Mucosa of rectum (tissue), 2 donors: ENCODE data around the gene OGT.
A peak's percentile ranks its signal among the peaks of the same experiment; 100 is the strongest.
"Not testable (repeated sequence)": the region's sequence is repeated elsewhere in the genome, so short reads cannot be mapped to it uniquely, and the experiment has no call there.

Source experiments
- H3K27ac ChIP-seq, 2 donors: one replicate each; pipeline ENCODE4 v1.7.0; 2013; ENCODE audit warnings: inconsistent platforms in 2 of 2, low read depth in 2 of 2, low read length in 2 of 2
- H3K27me3 ChIP-seq, 2 donors: one replicate each; pipeline ENCODE4 v1.7.0; 2013; ENCODE audit warnings: low read length in 2 of 2; ENCODE audit not compliant: control insufficient read depth in 2 of 2, insufficient read depth in 2 of 2
- H3K36me3 ChIP-seq, 2 donors: one replicate each; pipeline ENCODE4 v1.7.0; 2013; ENCODE audit warnings: low read length in 2 of 2; ENCODE audit not compliant: control insufficient read depth in 2 of 2, insufficient read depth in 2 of 2
- H3K4me1 ChIP-seq, 2 donors: one replicate each; pipeline ENCODE4 v1.7.0; 2013; ENCODE audit warnings: low read length in 2 of 2, mild to moderate bottlenecking in 1 of 2; ENCODE audit not compliant: control insufficient read depth in 2 of 2, insufficient read depth in 2 of 2
- H3K4me3 ChIP-seq, 2 donors: one replicate each; pipeline ENCODE4 v1.7.0; 2013; ENCODE audit warnings: low read length in 2 of 2
- H3K9ac ChIP-seq, 2 donors: one replicate each; pipeline ENCODE4 v1.7.0; 2013; ENCODE audit warnings: low read length in 2 of 2, low read depth in 1 of 2, mild to moderate bottlenecking in 1 of 2
- H3K9me3 ChIP-seq, 2 donors: one replicate each; pipeline ENCODE4 v1.7.0; 2013; ENCODE audit warnings: low read length in 2 of 2; ENCODE audit not compliant: control insufficient read depth in 2 of 2
- donor health status: healthy.
- donor health status: Normal muscosa, but diverticular disease.

Gene OGT

GRCh38 chrX:71510161-71510560, 22.7 kb upstream of the OGT start:
- H3K27ac ChIP-seq: no peak overlapping the region
- no peak overlapping the region for H3K9ac ChIP-seq
- H3K4me3 ChIP-seq: no peak overlapping the region
- H3K36me3 ChIP-seq: no peaks in the 10 kb centered on the region
- H3K27me3 ChIP-seq: peaks cover 0 to 3% of the 10 kb centered on the region in 2 donors
- H3K4me1 ChIP-seq: no peaks in the 10 kb centered on the region
- H3K9me3 ChIP-seq: no peaks in the 10 kb centered on the region

GRCh38 chrX:71513731-71514130, 19.2 kb upstream of the OGT start:
- H3K4me3 ChIP-seq, H3K36me3 ChIP-seq, H3K27me3 ChIP-seq, H3K27ac ChIP-seq, H3K9me3 ChIP-seq, H3K9ac ChIP-seq, H3K4me1 ChIP-seq: not testable (repeated sequence)

GRCh38 chrX:71514367-71515037, 18.4 kb upstream of the OGT start:
- H3K27me3 ChIP-seq: peaks cover 0 to 3% of the 10 kb centered on the region in 2 donors
- H3K36me3 ChIP-seq: no peaks in the 10 kb centered on the region
- H3K9me3 ChIP-seq: no peaks in the 10 kb centered on the region
- no peak overlapping the region for H3K9ac ChIP-seq
- H3K4me3 ChIP-seq: no peak overlapping the region
- no peaks in the 10 kb centered on the region for H3K4me1 ChIP-seq
- H3K27ac ChIP-seq: no peak overlapping the region

GRCh38 chrX:71515038-71515396, 17.9 kb upstream of the OGT start:
- Histone ChIP-seq H3K9ac (no peak overlapping the region), H3K27ac (no peak overlapping the region), H3K27me3 (peaks cover 0 to 3% of the 10 kb centered on the region in 2 donors), H3K9me3 (no peaks in the 10 kb centered on the region), H3K36me3 (no peaks in the 10 kb centered on the region), H3K4me1 (no peaks in the 10 kb centered on the region), H3K4me3 (no peak overlapping the region)

GRCh38 chrX:71525316-71525715, 7.6 kb upstream of the OGT start:
- Histone ChIP-seq H3K9ac (no peak overlapping the region), H3K9me3 (no peaks in the 10 kb centered on the region), H3K27ac (no peak overlapping the region), H3K4me1 (no peaks in the 10 kb centered on the region), H3K36me3 (no peaks in the 10 kb centered on the region), H3K27me3 (no peaks in the 10 kb centered on the region), H3K4me3 (no peak overlapping the region)

- no peaks in the 10 kb centered on the region for H3K27me3 ChIP-seq
- peak overlapping the region; percentile 91 to 93 for H3K27ac ChIP-seq
- peak overlapping the region; percentile 89 to 98 for H3K4me3 ChIP-seq
- H3K36me3 ChIP-seq: no peaks in the 10 kb centered on the region
- peaks cover 0 to 3% of the 10 kb centered on the region in 2 donors for H3K4me1 ChIP-seq
- peak overlapping the region; percentile 68 to 72 for H3K9ac ChIP-seq
- H3K9me3 ChIP-seq: no peaks in the 10 kb centered on the region
These were observed 689 bp upstream of the OGT start for GRCh38 chrX:71532078-71532752.

- peak overlapping the region; percentile 89 to 93 for H3K9ac ChIP-seq
These were observed 579 bp downstream of the OGT start for GRCh38 chrX:71533516-71533850.

GRCh38 chrX:71533851-71534561, 1.1 kb downstream of the OGT start:
- Histone ChIP-seq H3K4me3 (peak overlapping the region; percentile 89 to 98), H3K27me3 (no peaks in the 10 kb centered on the region), H3K9me3 (no peaks in the 10 kb centered on the region), H3K9ac (peak overlapping the region; percentile 89 to 93), H3K4me1 (peaks cover 0 to 3% of the 10 kb centered on the region in 2 donors), H3K27ac (peak overlapping the region; percentile 91 to 93), H3K36me3 (peaks cover 4 to 8% of the 10 kb centered on the region in 2 donors)

More at GRCh38 chrX:71533516-71533850, 579 bp downstream of the OGT start:
- peak overlapping the region; percentile 91 to 93 for H3K27ac ChIP-seq
- H3K27me3 ChIP-seq: no peaks in the 10 kb centered on the region
- peaks cover 4 to 8% of the 10 kb centered on the region in 2 donors for H3K36me3 ChIP-seq
- no peaks in the 10 kb centered on the region for H3K9me3 ChIP-seq
- H3K4me1 ChIP-seq: peaks cover 0 to 3% of the 10 kb centered on the region in 2 donors
- H3K4me3 ChIP-seq: peak overlapping the region; percentile 89 to 98

- Histone ChIP-seq H3K27me3 (no peaks in the 10 kb centered on the region), H3K27ac (peak overlapping the region; percentile 91 to 93), H3K9ac (peak overlapping the region; percentile 57 to 89), H3K9me3 (no peaks in the 10 kb centered on the region), H3K4me3 (peak overlapping the region; percentile 89 to 98), H3K36me3 (peaks cover 4 to 8% of the 10 kb centered on the region in 2 donors), H3K4me1 (peaks cover 0 to 3% of the 10 kb centered on the region in 2 donors)
These were observed 2.1 kb downstream of the OGT start for GRCh38 chrX:71534773-71535544.
